CD4-positive, CD25-positive, alpha-beta regulatory T cell (primary cell): ENCODE measurements around the gene S100A12. TPM values are rescaled to one million over a fixed set of nuclear protein-coding genes. Genes with fewer than 3 reads are reported as not detected.
"Not testable (repeated sequence)": the region's sequence is repeated elsewhere in the genome, so short reads cannot be mapped to it uniquely, and the experiment has no call there.

Source experiments
- ATAC-seq, 2 donors: fragments of 150-1000 bp; cut with Tn5 transposase; one replicate each; pipeline ENCODE4 v1.10.0; 2021; ENCODE audit warnings: low read depth in 2 of 2, moderate number of reproducible peaks in 2 of 2, moderate library complexity in 1 of 2
- DNase-seq, 3 donors: peaks; one replicate each; pipeline versions ENCODE4 v3.0.0 to v3.0.0-alpha.2; 2012 to 2022; ENCODE audit warnings: mixed read lengths in 1 of 3
- H3K27ac ChIP-seq: one replicate; pipeline ENCODE4 v1.7.0; 2013; ENCODE audit warnings: mild to moderate bottlenecking, low read length; ENCODE audit not compliant: insufficient read depth, poor library complexity, severe bottlenecking
- H3K27me3 ChIP-seq: one replicate; pipeline ENCODE4 v1.7.0; 2013; ENCODE audit warnings: low read length; ENCODE audit not compliant: control insufficient read depth, insufficient read depth
- H3K36me3 ChIP-seq: one replicate; pipeline ENCODE4 v1.7.0; 2013; ENCODE audit warnings: mild to moderate bottlenecking, low read length, moderate library complexity; ENCODE audit not compliant: control insufficient read depth, insufficient read depth
- H3K4me1 ChIP-seq: 2 replicates; pipeline ENCODE4 v1.7.0; 2013; ENCODE audit warnings: mild to moderate bottlenecking, low read length; ENCODE audit not compliant: insufficient read depth, control insufficient read depth, poor library complexity, severe bottlenecking
- H3K4me3 ChIP-seq: one replicate; pipeline ENCODE4 v1.7.0; 2013; ENCODE audit warnings: low read depth, mild to moderate bottlenecking, low read length, moderate library complexity
- H3K9me3 ChIP-seq, 2 experiments: 1 replicate in 1 of 2; 2 replicates in 1 of 2; pipeline ENCODE4 v1.7.0; 2013; ENCODE audit warnings: low read length in 2 of 2, mild to moderate bottlenecking in 1 of 2, moderate library complexity in 1 of 2; ENCODE audit not compliant: control insufficient read depth in 2 of 2
- H3K27ac Mint-ChIP-seq, 3 donors: one replicate each; pipeline ENCODE4 v1.8.0; 2020 to 2022; ENCODE audit warnings: mild to moderate bottlenecking in 3 of 3, mixed read lengths in 3 of 3, moderate library complexity in 2 of 3
- H3K27me3 Mint-ChIP-seq: one replicate; pipeline ENCODE4 v1.8.0; 2022; ENCODE audit warnings: mild to moderate bottlenecking, mixed read lengths
- H3K36me3 Mint-ChIP-seq: one replicate; pipeline ENCODE4 v1.8.0; 2020; ENCODE audit warnings: mixed read lengths
- H3K4me1 Mint-ChIP-seq, 4 donors: one replicate each; pipeline ENCODE4 v1.8.0; 2020 to 2022; ENCODE audit warnings: mixed read lengths in 4 of 4, mild to moderate bottlenecking in 1 of 4
- H3K4me3 Mint-ChIP-seq, 4 donors: one replicate each; pipeline ENCODE4 v1.8.0; 2020 to 2022; ENCODE audit warnings: mild to moderate bottlenecking in 4 of 4, mixed read lengths in 4 of 4, moderate library complexity in 3 of 4
- H3K9me3 Mint-ChIP-seq, 7 donors: one replicate each; pipeline ENCODE4 v1.8.0; 2020 to 2022; ENCODE audit warnings: mixed read lengths in 7 of 7, mild to moderate bottlenecking in 3 of 7, moderate library complexity in 2 of 7
- polyA plus RNA-seq, 4 donors: library from polyadenylated mRNA; unstranded; fragments of 300-500 nt; fragmentation: Illumina TruSeq; gene quantifications; one replicate each; pipeline ENCODE4 v1.2.3, GENCODE V29; 2021
- total RNA-seq: library from RNA; stranded (reverse); gene quantifications from one replicate; pipeline ENCODE4 v1.2.3, GENCODE V29; 2022

Gene S100A12
- total and polyA plus RNA-seq, 5 donors from 2014 or later = 0.51 to 2.2 TPM; not detected in 3

DNA sequence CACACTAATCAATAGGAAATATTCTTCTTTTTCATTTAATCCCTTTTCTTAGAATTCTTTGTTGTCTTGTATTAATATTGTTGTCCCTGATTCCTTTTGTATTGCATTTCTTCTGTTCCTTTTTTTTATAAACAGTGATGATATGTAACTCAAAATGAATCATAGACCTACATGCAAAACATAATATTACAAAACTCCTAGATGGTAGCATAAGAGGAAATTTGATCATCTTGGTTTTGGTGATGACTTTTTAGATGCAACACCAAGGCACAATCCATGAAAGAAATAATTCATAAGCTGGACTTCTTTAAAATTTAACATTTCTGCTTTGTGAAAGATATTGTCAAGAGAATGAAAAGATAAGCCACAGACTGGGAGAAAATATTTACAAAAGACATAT, 38.5 kb upstream of the S100A12 start:
- peaks cover 0 to 11% (median 2%) of the 10 kb centered on the region in 7 donors for H3K9me3 Mint-ChIP-seq
- not testable (repeated sequence) for H3K27me3 ChIP-seq, H3K27ac ChIP-seq

DNA sequence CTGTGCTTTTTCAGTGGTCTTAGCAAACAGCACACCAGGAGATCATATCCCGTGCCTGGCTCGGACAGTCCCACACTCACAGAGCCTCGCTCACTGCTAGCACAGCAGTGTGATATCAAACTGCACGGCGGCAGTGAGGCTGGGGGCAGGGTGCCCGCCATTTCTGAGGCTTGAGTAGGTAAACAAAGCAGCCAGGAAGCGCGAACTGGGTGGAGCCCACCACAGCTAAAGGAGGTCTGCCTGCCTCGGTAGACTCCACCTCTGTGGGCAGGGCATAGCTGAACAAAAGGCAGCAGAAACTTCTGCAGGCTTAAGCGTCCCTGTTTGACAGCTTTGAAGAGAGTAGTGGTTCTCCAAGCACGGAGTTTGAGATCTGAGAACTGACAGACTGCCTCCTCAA, 31.9 kb upstream of the S100A12 start:
- not testable (repeated sequence) for H3K27ac ChIP-seq, H3K9me3 Mint-ChIP-seq, H3K4me3 Mint-ChIP-seq, H3K4me3 ChIP-seq, ATAC-seq, H3K36me3 ChIP-seq, H3K4me1 ChIP-seq, H3K36me3 Mint-ChIP-seq, H3K9me3 ChIP-seq, H3K27me3 ChIP-seq
- Mint-ChIP-seq H3K27ac (peak overlapping the region in 1 of 3 donors; percentile 32), H3K27me3 (peaks cover 19% of the 10 kb centered on the region), H3K4me1 (peaks cover 0 to 24% (median 1%) of the 10 kb centered on the region in 4 donors)
- peak in 2 of 3 donors; percentile 13 to 50 for DNase-seq

More for the DNA sequence above, 38.5 kb upstream of the S100A12 start:
- H3K9me3 ChIP-seq, H3K4me3 ChIP-seq, H3K4me3 Mint-ChIP-seq, H3K27ac Mint-ChIP-seq, H3K4me1 ChIP-seq, H3K36me3 Mint-ChIP-seq, H3K36me3 ChIP-seq, DNase-seq, ATAC-seq, H3K4me1 Mint-ChIP-seq: not testable (repeated sequence)
- peaks cover 20% of the 10 kb centered on the region for H3K27me3 Mint-ChIP-seq

DNA sequence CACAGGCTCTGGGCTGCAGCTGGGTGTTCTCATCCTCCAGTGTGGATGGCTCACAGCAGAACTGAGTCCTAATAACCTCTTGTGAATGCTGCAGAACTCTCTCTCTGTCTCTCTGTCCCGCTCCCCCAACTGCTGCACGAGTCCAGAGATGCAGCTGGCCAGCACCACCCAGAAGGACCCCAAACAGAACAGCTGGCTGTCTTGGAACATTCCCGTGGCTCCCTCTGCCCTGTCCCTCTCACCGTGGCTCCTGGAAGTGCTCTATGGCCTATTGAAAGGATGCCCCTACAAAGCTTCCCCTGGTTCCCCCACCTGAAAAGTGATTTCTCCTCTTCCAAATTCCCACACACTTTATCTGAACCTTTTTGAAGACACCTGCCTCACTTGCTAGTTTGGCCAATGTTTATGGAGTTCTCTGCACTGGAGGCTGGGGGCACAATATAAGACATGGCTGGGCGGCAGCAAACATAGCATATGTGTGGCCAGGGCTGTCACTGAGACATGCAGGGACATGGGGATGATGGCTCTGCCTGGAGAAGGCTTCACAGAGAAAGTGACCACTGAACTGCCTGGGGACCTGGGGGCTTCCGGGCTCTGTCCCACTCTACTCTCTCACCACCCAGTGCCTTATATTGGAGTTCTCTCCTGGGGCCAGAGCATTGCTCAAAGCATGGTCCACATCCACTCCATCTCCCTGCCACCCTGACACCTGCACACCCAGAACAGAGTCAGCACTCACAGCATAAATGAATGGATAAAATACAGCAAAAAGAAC, 30.6 kb upstream of the S100A12 start:
- DNase-seq = not testable (repeated sequence)

DNA sequence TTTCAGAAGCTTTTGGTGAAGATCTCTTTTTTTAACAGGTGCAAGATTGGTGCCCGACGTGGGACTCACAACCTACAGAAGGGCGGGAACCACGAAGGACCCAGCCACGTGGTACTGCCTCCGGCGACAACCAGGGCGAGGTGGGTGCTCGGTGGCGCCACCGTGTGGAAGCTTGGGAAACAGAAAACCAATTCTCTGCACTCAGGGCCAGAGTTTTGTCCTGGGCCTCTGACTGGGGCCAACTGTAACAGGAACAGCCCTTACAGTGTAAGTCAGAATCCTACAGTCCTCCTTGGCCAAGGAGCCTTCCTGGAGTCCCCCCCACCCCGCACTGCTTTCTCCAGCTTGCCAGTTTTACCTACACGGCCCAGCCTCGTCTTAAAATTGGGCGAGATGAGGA, 29.3 kb upstream of the S100A12 start:
- Mint-ChIP-seq H3K9me3 (peaks cover 0 to 5% (median 3%) of the 10 kb centered on the region in 7 donors), H3K4me3 (no peak overlapping the region), H3K4me1 (peaks cover 0 to 24% (median 1%) of the 10 kb centered on the region in 4 donors), H3K27ac (no peak overlapping the region), H3K27me3 (peaks cover 14% of the 10 kb centered on the region), H3K36me3 (no peaks in the 10 kb centered on the region)
- ATAC-seq = no peak
- H3K36me3 ChIP-seq = no peaks in the 10 kb centered on the region
- H3K27me3 ChIP-seq = peaks cover 1% of the 10 kb centered on the region
- H3K4me1 ChIP-seq = peaks cover 3% of the 10 kb centered on the region
- DNase-seq = peak; percentile 9 to 45 (median 26)
- no peak overlapping the region for H3K27ac ChIP-seq
- no peak overlapping the region for H3K4me3 ChIP-seq
- no peaks in the 10 kb centered on the region for H3K9me3 ChIP-seq

More for the DNA sequence above, 30.6 kb upstream of the S100A12 start:
- H3K9me3 Mint-ChIP-seq, H3K36me3 ChIP-seq, H3K36me3 Mint-ChIP-seq, H3K27ac ChIP-seq, H3K4me1 ChIP-seq, H3K4me3 ChIP-seq, H3K9me3 ChIP-seq, ATAC-seq, H3K27me3 ChIP-seq: not testable (repeated sequence)
- Mint-ChIP-seq H3K4me3 (peak overlapping the region in 2 of 4 donors; percentile 7 to 27), H3K4me1 (peaks cover 0 to 24% (median 1%) of the 10 kb centered on the region in 4 donors), H3K27ac (peak overlapping the region in 1 of 3 donors; percentile 82), H3K27me3 (peaks cover 19% of the 10 kb centered on the region)

DNA sequence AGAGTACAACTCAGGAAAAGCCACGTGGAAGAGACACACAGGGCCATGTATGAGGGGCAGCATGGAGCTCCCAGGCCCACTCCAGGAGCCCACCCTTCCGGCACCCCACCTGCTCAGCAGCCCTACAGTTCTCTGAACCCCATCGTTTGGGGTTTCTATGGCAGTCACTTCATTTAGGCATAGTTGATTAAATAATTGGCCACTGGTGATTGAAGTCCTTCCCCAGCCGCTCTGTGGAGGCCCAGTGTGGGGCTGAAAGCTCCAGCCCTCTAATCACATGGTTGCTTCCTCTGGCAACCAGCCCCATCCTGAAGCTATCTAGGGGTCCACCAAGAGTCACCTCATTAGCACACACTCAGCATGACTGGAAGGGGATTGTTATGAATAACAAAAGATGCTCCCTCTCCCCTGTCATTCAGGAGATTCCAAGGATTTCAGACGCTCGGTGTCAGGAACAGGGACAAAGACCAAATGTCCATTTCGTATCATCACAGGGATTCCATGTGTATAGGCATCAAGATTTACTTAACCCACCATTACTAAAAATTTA, 28.7 kb upstream of the S100A12 start:
- no peak overlapping the region for H3K27ac Mint-ChIP-seq
- Histone ChIP-seq H3K4me1 (peaks cover 3% of the 10 kb centered on the region), H3K27me3 (peaks cover 4% of the 10 kb centered on the region), H3K9me3 (no peaks in the 10 kb centered on the region), H3K27ac (no peak overlapping the region), H3K36me3 (no peaks in the 10 kb centered on the region), H3K4me3 (no peak overlapping the region)
- H3K4me1 Mint-ChIP-seq = peaks cover 0 to 24% (median 1%) of the 10 kb centered on the region in 4 donors
- no peak overlapping the region for H3K4me3 Mint-ChIP-seq
- no peaks in the 10 kb centered on the region for H3K36me3 Mint-ChIP-seq
- peaks cover 0 to 4% (median 0%) of the 10 kb centered on the region in 7 donors for H3K9me3 Mint-ChIP-seq
- DNase-seq = no peak
- no peak for ATAC-seq
- H3K27me3 Mint-ChIP-seq = peaks cover 10% of the 10 kb centered on the region

DNA sequence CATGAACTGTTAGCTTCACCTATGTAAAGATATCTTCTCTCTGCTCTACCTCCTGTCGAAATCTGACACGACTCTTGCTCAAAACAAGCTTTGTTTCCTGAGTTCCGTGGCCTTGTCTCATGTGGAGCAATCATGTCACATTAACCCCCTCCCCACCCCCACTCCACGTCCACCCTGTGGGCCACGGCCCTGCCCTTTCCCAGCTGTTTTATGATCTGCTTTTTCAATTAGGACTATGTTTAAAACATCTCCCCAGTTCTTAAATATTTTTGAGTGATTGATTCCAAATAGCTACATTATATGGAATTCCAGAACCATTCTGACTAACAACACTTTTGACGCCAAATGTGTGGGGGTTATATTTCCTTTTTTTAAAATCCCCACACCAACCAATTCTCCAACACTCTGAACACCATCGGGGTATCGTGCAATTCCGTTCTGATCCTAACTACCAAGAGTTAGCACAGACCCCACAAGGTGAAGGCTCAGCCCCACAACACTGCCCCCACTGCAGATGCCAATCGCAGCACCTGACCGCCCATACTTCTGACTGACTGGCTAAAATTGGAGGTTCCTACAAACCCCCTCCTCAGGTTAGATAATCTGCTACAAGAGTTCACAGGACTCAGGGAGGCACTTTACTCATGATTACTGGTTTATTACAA, 28.1 kb upstream of the S100A12 start:
- peaks cover 0 to 4% (median 2%) of the 10 kb centered on the region in 7 donors for H3K9me3 Mint-ChIP-seq
- Histone ChIP-seq H3K4me1 (peaks cover 3% of the 10 kb centered on the region), H3K27ac (no peak overlapping the region), H3K9me3 (no peaks in the 10 kb centered on the region), H3K36me3 (no peaks in the 10 kb centered on the region), H3K4me3 (no peak overlapping the region), H3K27me3 (peaks cover 4% of the 10 kb centered on the region)
- no peak overlapping the region for H3K27ac Mint-ChIP-seq
- no peaks in the 10 kb centered on the region for H3K36me3 Mint-ChIP-seq
- ATAC-seq (no peak), DNase-seq (no peak)
- H3K27me3 Mint-ChIP-seq = peaks cover 7% of the 10 kb centered on the region
- H3K4me1 Mint-ChIP-seq = peaks cover 0 to 24% (median 1%) of the 10 kb centered on the region in 4 donors
- H3K4me3 Mint-ChIP-seq = no peak overlapping the region

DNA sequence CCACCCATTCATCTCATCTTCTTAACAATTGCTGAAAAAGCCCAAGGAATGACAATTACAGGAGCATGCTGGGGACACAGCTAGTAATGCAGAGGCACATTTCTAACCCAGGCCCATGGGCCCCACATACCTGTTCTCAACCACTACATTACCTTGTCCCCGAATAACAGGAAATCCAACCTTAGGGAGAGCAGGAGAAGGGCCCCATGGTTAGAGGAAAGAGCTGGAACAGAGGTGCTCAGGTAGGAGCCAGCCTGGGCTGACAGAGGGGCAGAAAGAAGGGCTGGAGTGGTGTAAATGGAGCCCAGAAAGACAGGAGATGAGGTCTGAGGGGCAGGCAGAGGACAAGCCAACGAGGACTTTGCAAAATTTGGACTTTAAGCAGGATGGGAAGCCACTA, 26.8 kb upstream of the S100A12 start:
- Histone ChIP-seq H3K9me3 (no peaks in the 10 kb centered on the region), H3K4me1 (peaks cover 2% of the 10 kb centered on the region), H3K36me3 (no peaks in the 10 kb centered on the region), H3K4me3 (no peak overlapping the region), H3K27me3 (peaks cover 4% of the 10 kb centered on the region), H3K27ac (no peak overlapping the region)
- Mint-ChIP-seq H3K27ac (no peak overlapping the region), H3K36me3 (no peaks in the 10 kb centered on the region), H3K4me3 (no peak overlapping the region), H3K4me1 (peaks cover 0 to 17% (median 1%) of the 10 kb centered on the region in 4 donors), H3K9me3 (peaks cover 0 to 3% (median 0%) of the 10 kb centered on the region in 7 donors), H3K27me3 (peaks cover 7% of the 10 kb centered on the region)
- ATAC-seq (no peak), DNase-seq (no peak)
